Measurements from ENCODE around the gene ZNF3.

ZNF3 gene

GRCh38 chr7:100065452-100066186, 15.9 kb downstream of the ZNF3 start:
- TF ChIP-seq SCRT2 (tag by site-specific recombination; IDR thresholded peaks at IDR 0.05), result peak; percentile 77
- no peak for TF ChIP-seq ZNF776 (tag by site-specific recombination; IDR thresholded peaks at IDR 0.05; ENCODE audit: borderline replicate concordance)
- H3K9me3 ChIP-seq (ENCODE audit: control insufficient read depth, insufficient read depth, low read depth, low read length), result no peaks in the 10 kb centered on the region
- ChIA-PET POLR2A (interaction anchor here (0.7 kb wide), 1 partner anchor 522 kb away, joined by 6 read pairs; no protein-coding TSS in a partner anchor), CTCF (interaction anchor here (1.0 kb wide), 1 partner anchor 75 kb away, joined by 4 read pairs; no protein-coding TSS in a partner anchor)
- no peak overlapping the region for H3K4me3 ChIP-seq (ENCODE audit: low read depth, low read length)
- no peaks in the 10 kb centered on the region for H3K4me1 ChIP-seq (ENCODE audit: control insufficient read depth, insufficient read depth, low read length)
- peaks cover 19 to 33% of the 10 kb centered on the region in 2 experiments for H3K36me3 ChIP-seq (ENCODE audit: control insufficient read depth in 2 of 2, insufficient read depth in 1 of 2, low read length in 2 of 2)
- no peak overlapping the region for H3K27ac ChIP-seq (ENCODE audit: extremely low read depth, low read depth, low read length)

- CTCF ChIA-PET, result interaction anchor here (1.1 kb wide), 2 partner anchors 11 to 18 kb away, joined by 3 read pairs; no protein-coding TSS in a partner anchor
- no peaks in the 10 kb centered on the region for H3K9me3 ChIP-seq (ENCODE audit: control insufficient read depth, insufficient read depth, low read depth, low read length)
Observed at GRCh38 chr7:100064162-100064561, 17.4 kb downstream of the ZNF3 start.

DNA sequence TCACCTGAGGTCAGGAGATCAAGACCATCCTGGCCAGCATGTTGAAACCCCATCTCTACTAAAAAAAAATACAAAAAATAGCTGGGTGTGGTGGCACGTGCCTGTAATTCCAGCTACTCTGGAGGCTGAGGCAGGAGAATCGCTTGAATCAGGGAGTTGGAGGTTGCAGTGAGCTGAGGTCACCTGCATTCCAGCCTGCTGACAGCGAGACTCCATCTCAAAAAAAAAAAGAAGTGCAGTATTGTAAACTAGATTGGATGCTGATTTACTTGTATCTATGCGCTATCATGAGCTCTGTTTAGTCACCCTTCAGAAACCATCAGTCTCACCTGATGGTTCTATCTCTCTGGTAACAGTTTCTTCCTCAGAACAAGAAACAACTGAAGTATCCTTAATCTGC, 18.1 kb downstream of the ZNF3 start:
- TF ChIP-seq ZNF266 (tag by site-specific recombination; IDR thresholded peaks at IDR 0.05; ENCODE audit: low read depth) (no peak), KLF7 (tag by site-specific recombination; IDR thresholded peaks at IDR 0.05; ENCODE audit: borderline replicate concordance) (no peak), ZFHX2 (tag by site-specific recombination; conservative IDR thresholded peaks at IDR 0.05) (no peak), ZNF350 (tag by site-specific recombination; IDR thresholded peaks at IDR 0.05) (no peak)
- Histone ChIP-seq H3K9me3 (ENCODE audit: control insufficient read depth, insufficient read depth, low read depth, low read length) (no peaks in the 10 kb centered on the region), H3K4me3 (ENCODE audit: low read depth, low read length) (no peak overlapping the region), H3K36me3 (ENCODE audit: control insufficient read depth in 2 of 2, insufficient read depth in 1 of 2, low read length in 2 of 2) (peaks cover 35% of the 10 kb centered on the region in 2 experiments), H3K27ac (ENCODE audit: extremely low read depth, low read depth, low read length) (no peak overlapping the region), H3K4me1 (ENCODE audit: control insufficient read depth, insufficient read depth, low read length) (no peaks in the 10 kb centered on the region)
- ChIA-PET CTCF (interaction anchor here (0.6 to 1.1 kb wide), 2 partner anchors 10 to 212 kb away, joined by 3 to 4 read pairs; no protein-coding TSS in a partner anchor), POLR2A (interaction anchor here (0.5 kb wide), 2 partner anchors 37 to 38 kb away, joined by 3 read pairs; no protein-coding TSS in a partner anchor)

More at GRCh38 chr7:100064162-100064561, 17.4 kb downstream of the ZNF3 start:
- TF ChIP-seq ZNF544 (tag by site-specific recombination; IDR thresholded peaks at IDR 0.05), result no peak
- no peak for TF ChIP-seq ZNF16 (tag by site-specific recombination; IDR thresholded peaks at IDR 0.05; ENCODE audit: low read depth)
- TF ChIP-seq PRDM2 (tag by site-specific recombination; IDR thresholded peaks at IDR 0.05; ENCODE audit: borderline replicate concordance), result no peak
- TF ChIP-seq ZNF184 (tag by site-specific recombination; IDR thresholded peaks at IDR 0.05), result no peak
- TF ChIP-seq ZNF664 (tag by site-specific recombination; IDR thresholded peaks at IDR 0.05), result no peak
- Histone ChIP-seq H3K4me1 (ENCODE audit: control insufficient read depth, insufficient read depth, low read length) (no peaks in the 10 kb centered on the region), H3K4me3 (ENCODE audit: low read depth, low read length) (no peak overlapping the region), H3K27ac (ENCODE audit: extremely low read depth, low read depth, low read length) (no peak overlapping the region), H3K36me3 (ENCODE audit: control insufficient read depth in 2 of 2, insufficient read depth in 1 of 2, low read length in 2 of 2) (peaks cover 27 to 29% of the 10 kb centered on the region in 2 experiments)
- POLR2A ChIA-PET, result no interaction called here

Measured in HEK293 (cell line).